RWPE2 (cell line): ENCODE results near the gene MVD.

Experiments
- ATAC-seq: fragments of 200-7000 bp; cut with Tn5 transposase; 3 replicates; pipeline ENCODE4 v1.9.1; 2021; ENCODE audit warnings: low read depth
- DNase-seq: peaks from one replicate; pipeline ENCODE4 v3.0.0-alpha.2; 2020; ENCODE audit warnings: low spot score
- H3K27ac ChIP-seq: fragments of 450-650 bp; 2 replicates; pipeline ENCODE4 v1.5.1; 2017; ENCODE audit warnings: mild to moderate bottlenecking; ENCODE audit not compliant: poor library complexity, severe bottlenecking
- H3K27me3 ChIP-seq: fragments of 250-450 bp; sonication (Bioruptor Pico); 2 replicates; pipeline ENCODE4 v1.5.1; 2021; ENCODE audit warnings: mild to moderate bottlenecking, moderate library complexity; ENCODE audit not compliant: insufficient read depth, poor library complexity, severe bottlenecking
- H3K36me3 ChIP-seq: fragments of 250-450 bp; sonication (Bioruptor Pico); 2 replicates; pipeline ENCODE4 v1.5.1; 2020; ENCODE audit warnings: low read depth, mild to moderate bottlenecking, moderate library complexity
- H3K4me1 ChIP-seq: fragments of 250-450 bp; sonication (Bioruptor Pico); 2 replicates; pipeline ENCODE4 v1.5.1; 2021; ENCODE audit warnings: mild to moderate bottlenecking, moderate library complexity; ENCODE audit not compliant: insufficient read depth, poor library complexity, severe bottlenecking
- H3K4me3 ChIP-seq: fragments of 250-450 bp; sonication (Bioruptor Pico); 2 replicates; pipeline ENCODE4 v1.5.1; 2021; ENCODE audit warnings: mild to moderate bottlenecking, moderate library complexity; ENCODE audit not compliant: severe bottlenecking
- H3K9me3 ChIP-seq: fragments of 250-450 bp; sonication (Bioruptor Pico); 2 replicates; pipeline ENCODE4 v1.5.1; 2021; ENCODE audit warnings: mild to moderate bottlenecking, moderate library complexity; ENCODE audit not compliant: severe bottlenecking
- CTCF ChIP-seq: fragments of 450-650 bp; IDR thresholded peaks from one replicate; pipeline ENCODE4 v1.5.1; 2017; ENCODE audit warnings: mild to moderate bottlenecking, moderate library complexity; ENCODE audit not compliant: poor library complexity, severe bottlenecking

The MVD gene

GRCh38 chr16:88706965-88707826, 44.3 kb upstream of the MVD start:
- peak overlapping the region; percentile 7 for H3K27ac ChIP-seq

GRCh38 chr16:88706229-88706964, 43.5 kb upstream of the MVD start, which contains the start of the genes CTU2 and RNF166:
Gene CTU2, plus strand, starts transcription at chr16:88706503. Its CDS starts 28 bp downstream, at chr16:88706531.
Gene RNF166, minus strand, starts transcription at chr16:88706408. Its CDS starts 83 bp downstream, at chr16:88706325.
- DNase-seq (no peak), ATAC-seq (peak; percentile 67)
- Histone ChIP-seq H3K27me3 (no peaks in the 10 kb centered on the region), H3K9me3 (no peaks in the 10 kb centered on the region), H3K4me1 (no peaks in the 10 kb centered on the region), H3K36me3 (no peaks in the 10 kb centered on the region), H3K27ac (peak within 1 kb of the TSS; percentile 7), H3K4me3 (peak within 1 kb of the TSS; percentile 77)
- TF ChIP-seq CTCF = no peak

More at GRCh38 chr16:88706965-88707826, 44.3 kb upstream of the MVD start:
- Histone ChIP-seq H3K4me1 (no peaks in the 10 kb centered on the region), H3K4me3 (peak overlapping the region; percentile 77), H3K27me3 (no peaks in the 10 kb centered on the region), H3K36me3 (no peaks in the 10 kb centered on the region), H3K9me3 (no peaks in the 10 kb centered on the region)
- no peak for ATAC-seq
- DNase-seq = no peak
- TF ChIP-seq CTCF = no peak

GRCh38 chr16:88705801-88706228, 42.9 kb upstream of the MVD start:
- no peaks in the 10 kb centered on the region for H3K9me3 ChIP-seq
- H3K36me3 ChIP-seq = no peaks in the 10 kb centered on the region
- no peak for TF ChIP-seq CTCF
- peak overlapping the region; percentile 7 for H3K27ac ChIP-seq
- peaks cover 5% of the 10 kb centered on the region for H3K4me1 ChIP-seq
- ATAC-seq (no peak), DNase-seq (no peak)
- peak overlapping the region; percentile 77 for H3K4me3 ChIP-seq
- H3K27me3 ChIP-seq = no peaks in the 10 kb centered on the region

- ATAC-seq = no peak
- H3K27ac ChIP-seq = no peak overlapping the region
- H3K4me3 ChIP-seq = peak overlapping the region; percentile 77
- peaks cover 7% of the 10 kb centered on the region for H3K4me1 ChIP-seq
- no peaks in the 10 kb centered on the region for H3K27me3 ChIP-seq
- H3K9me3 ChIP-seq = no peaks in the 10 kb centered on the region
- no peak for DNase-seq
- 0 out of 2 replicates have a peak, but pooled peaks cover 4% of the 10 kb centered on the region for H3K36me3 ChIP-seq
- TF ChIP-seq CTCF = no peak
Measured at GRCh38 chr16:88705076-88705684, 42.3 kb upstream of the MVD start.
